Mesothelial cell of epicardium (in vitro differentiated cells): ENCODE results near the gene SYNGR3. TPM values are rescaled to one million over a fixed set of nuclear protein-coding genes. Genes with fewer than 3 reads are reported as not detected.
A peak's percentile ranks its signal among the peaks of the same experiment; 100 is the strongest.

Experiments
- DNase-seq, 2 experiments: peaks; one replicate each; pipeline ENCODE4 v3.0.0; 2021; ENCODE audit warnings: low spot score in 2 of 2; ENCODE audit not compliant: unreplicated experiment in 2 of 2
- H3K27ac Mint-ChIP-seq: 2 replicates; pipeline ENCODE4 v1.8.0; 2021; ENCODE audit warnings: mixed read lengths
- H3K27me3 Mint-ChIP-seq: 2 replicates; pipeline ENCODE4 v1.8.0; 2021; ENCODE audit warnings: low read depth, mixed read lengths
- H3K36me3 Mint-ChIP-seq: 2 replicates; pipeline ENCODE4 v1.8.0; 2021; ENCODE audit warnings: mixed read lengths
- H3K4me1 Mint-ChIP-seq: 2 replicates; pipeline ENCODE4 v1.8.0; 2021; ENCODE audit warnings: mixed read lengths
- H3K4me3 Mint-ChIP-seq: 2 replicates; pipeline ENCODE4 v1.8.0; 2021; ENCODE audit warnings: mild to moderate bottlenecking, moderate library complexity, mixed read lengths
- H3K9me3 Mint-ChIP-seq: 2 replicates; pipeline ENCODE4 v1.8.0; 2021; ENCODE audit warnings: mixed read lengths
- total RNA-seq: library from RNA; stranded (reverse); gene quantifications from 3 replicates; pipeline ENCODE4 v1.2.1, GENCODE V29; 2021
- TF ChIP-seq, protein P1 (sequence below): fragments of 200-600 bp; sonication (generic); IDR thresholded peaks from one replicate; pipeline ENCODE4 v1.5.0; 2021; ENCODE audit warnings: antibody characterized with exemption; ENCODE audit not compliant: unreplicated experiment

Gene SYNGR3
- total RNA-seq, 1 donor from 2014 or later, result 1.0 TPM

DNA sequence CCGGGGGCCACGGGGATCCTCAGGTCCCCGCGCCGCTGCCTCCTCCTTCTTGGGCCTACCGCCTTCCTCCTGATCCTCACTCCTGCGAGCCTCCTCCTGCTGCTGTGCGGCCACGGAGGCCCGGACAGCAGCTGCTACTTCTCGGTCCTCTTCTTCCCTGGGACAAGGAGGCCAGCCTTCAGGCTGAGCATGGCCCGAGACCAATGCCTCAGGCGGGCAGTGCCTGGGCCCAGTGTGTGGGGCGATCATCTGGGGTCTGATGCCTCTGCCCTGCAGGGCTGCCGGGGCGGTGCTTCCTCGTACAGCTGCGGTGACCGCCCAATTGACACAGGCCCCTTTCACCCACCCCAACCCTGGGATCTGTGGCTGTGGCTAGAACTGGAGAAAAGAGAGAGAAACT, 11.3 kb downstream of the SYNGR3 start:
- H3K9me3 Mint-ChIP-seq, result no peaks in the 10 kb centered on the region
- H3K4me1 Mint-ChIP-seq, result peaks cover 4% of the 10 kb centered on the region
- H3K27me3 Mint-ChIP-seq, result no peaks in the 10 kb centered on the region
- DNase-seq, result no peak
- no peak overlapping the region for H3K4me3 Mint-ChIP-seq
- TF ChIP-seq, protein P1, sequence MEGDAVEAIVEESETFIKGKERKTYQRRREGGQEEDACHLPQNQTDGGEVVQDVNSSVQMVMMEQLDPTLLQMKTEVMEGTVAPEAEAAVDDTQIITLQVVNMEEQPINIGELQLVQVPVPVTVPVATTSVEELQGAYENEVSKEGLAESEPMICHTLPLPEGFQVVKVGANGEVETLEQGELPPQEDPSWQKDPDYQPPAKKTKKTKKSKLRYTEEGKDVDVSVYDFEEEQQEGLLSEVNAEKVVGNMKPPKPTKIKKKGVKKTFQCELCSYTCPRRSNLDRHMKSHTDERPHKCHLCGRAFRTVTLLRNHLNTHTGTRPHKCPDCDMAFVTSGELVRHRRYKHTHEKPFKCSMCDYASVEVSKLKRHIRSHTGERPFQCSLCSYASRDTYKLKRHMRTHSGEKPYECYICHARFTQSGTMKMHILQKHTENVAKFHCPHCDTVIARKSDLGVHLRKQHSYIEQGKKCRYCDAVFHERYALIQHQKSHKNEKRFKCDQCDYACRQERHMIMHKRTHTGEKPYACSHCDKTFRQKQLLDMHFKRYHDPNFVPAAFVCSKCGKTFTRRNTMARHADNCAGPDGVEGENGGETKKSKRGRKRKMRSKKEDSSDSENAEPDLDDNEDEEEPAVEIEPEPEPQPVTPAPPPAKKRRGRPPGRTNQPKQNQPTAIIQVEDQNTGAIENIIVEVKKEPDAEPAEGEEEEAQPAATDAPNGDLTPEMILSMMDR, result no peak
- no peak overlapping the region for H3K27ac Mint-ChIP-seq
- H3K36me3 Mint-ChIP-seq, result peaks cover 13% of the 10 kb centered on the region

DNA sequence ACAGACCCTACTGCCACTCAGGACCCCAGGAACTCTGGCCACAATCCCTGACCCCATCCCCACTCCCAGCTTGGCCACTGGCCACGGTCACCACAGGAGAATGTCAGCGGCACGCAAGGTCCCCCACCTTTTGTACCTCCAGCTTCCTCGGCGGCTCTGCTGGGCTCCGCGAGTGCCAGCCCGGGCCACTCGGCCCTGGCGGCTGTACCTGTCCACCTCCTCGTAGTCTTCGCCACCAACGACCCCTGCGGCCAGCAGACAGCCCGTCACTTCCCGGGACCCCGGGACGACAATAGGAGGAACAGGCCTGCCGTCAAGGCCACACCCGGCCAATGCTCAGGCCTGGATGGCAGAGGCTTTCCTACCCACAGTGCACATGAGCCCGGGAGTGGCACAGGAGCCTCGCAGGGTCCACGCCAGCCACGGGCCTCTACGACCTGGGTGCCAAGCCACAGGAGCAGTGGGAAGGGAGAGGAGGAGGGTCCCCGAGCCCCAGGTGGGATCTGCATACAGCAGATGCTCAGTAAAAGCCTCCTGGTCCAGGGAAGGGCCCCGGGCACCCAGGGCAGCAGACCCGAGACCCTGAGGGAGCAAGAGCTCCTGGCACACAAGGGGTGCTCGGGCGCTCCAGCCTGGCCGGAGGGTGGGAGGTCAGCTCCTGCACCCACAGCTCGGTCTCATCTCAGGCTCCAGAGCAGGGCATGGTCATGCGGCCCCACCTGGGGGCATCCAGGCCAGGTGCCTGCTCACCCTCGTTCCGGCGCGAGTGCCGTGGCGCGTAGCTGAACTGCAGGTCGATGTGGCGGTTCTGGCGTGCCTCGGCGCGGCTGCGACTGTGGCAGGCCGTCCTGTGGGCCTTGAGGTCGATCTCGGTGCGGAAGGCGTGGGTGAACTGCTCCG, 11.9 kb downstream of the SYNGR3 start:
- Mint-ChIP-seq H3K4me1 (peaks cover 8% of the 10 kb centered on the region), H3K27ac (no peak overlapping the region), H3K27me3 (no peaks in the 10 kb centered on the region), H3K36me3 (peaks cover 13% of the 10 kb centered on the region), H3K4me3 (no peak overlapping the region), H3K9me3 (no peaks in the 10 kb centered on the region)
- peak in 1 of 2 experiments; percentile 19 for DNase-seq
- TF ChIP-seq, protein P1, result no peak

DNA sequence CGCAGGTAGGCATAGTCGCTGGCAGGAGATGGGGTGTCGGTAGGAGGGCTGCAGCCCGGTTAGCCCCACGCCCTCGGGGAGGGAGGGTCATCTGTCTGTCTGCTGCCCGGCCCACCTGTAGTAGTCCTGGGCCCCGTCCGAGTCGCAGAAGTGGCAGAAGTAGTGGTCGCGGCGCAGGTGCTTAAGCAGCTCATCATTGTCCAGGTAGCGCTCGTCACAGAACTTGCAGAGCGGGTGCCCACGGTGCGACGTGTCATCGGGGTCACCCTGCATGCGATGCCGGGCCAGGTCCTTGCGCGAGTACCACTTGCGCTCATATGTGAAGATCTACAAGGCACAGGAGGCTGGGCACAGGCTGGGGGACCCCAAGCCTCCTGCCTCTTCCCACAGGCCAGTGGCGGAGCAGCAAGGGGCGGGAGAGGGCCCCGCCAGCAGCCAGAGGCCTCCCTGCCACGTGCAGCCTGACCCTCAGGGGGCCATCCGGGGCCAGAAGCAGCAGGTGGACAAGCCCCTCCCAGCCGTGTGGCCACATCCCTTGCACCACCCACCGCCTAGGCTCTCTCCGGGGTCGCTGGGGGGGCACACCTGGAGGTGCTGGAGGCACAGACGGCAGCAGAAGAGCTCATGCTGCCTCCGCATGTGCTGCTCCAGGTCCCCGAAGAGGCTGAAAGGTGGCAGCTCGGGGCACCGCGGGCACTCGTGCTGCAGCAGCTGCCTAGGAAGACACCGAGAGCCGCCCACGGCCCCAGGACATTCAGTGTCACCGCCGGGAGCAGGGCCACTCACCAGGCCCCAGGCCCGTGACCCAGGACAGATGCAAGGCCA, 12.8 kb downstream of the SYNGR3 start:
- H3K4me1 Mint-ChIP-seq, result peaks cover 11% of the 10 kb centered on the region
- H3K9me3 Mint-ChIP-seq, result no peaks in the 10 kb centered on the region
- no peak overlapping the region for H3K27ac Mint-ChIP-seq
- no peaks in the 10 kb centered on the region for H3K27me3 Mint-ChIP-seq
- no peak for DNase-seq
- peaks cover 9% of the 10 kb centered on the region for H3K36me3 Mint-ChIP-seq
- no peak overlapping the region for H3K4me3 Mint-ChIP-seq
- TF ChIP-seq, protein P1, result no peak

DNA sequence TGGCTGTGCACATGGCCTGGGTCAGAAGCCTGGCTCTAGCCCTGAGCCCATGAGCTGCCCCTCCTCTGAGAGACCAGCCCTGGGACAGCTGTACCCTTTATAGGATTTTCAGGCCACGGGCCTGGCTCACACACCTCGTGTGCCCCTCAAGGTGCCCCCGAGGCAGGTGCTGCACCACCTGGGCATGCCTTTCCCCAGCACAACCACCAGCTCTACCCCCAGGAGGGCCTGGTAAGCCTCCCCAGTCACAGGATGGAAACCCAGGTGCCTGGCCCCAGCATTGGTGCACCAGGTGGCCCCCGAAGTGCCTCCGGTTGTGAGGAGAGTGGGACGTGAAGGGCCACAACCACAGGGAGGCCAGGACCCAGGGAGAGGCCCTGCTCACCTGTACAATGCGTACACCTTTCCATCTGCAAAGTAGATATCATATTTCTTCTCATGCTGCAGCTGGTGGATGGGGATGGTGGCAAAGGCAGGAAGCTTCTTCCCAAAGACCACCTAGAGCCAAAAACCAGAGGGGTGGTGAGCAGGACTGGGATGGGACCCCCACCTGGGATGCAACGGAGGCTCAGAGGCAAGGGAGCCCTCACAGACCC, 13.6 kb downstream of the SYNGR3 start:
- Mint-ChIP-seq H3K4me1 (peaks cover 17% of the 10 kb centered on the region), H3K4me3 (no peak overlapping the region)
- TF ChIP-seq, protein P1, result no peak

DNA sequence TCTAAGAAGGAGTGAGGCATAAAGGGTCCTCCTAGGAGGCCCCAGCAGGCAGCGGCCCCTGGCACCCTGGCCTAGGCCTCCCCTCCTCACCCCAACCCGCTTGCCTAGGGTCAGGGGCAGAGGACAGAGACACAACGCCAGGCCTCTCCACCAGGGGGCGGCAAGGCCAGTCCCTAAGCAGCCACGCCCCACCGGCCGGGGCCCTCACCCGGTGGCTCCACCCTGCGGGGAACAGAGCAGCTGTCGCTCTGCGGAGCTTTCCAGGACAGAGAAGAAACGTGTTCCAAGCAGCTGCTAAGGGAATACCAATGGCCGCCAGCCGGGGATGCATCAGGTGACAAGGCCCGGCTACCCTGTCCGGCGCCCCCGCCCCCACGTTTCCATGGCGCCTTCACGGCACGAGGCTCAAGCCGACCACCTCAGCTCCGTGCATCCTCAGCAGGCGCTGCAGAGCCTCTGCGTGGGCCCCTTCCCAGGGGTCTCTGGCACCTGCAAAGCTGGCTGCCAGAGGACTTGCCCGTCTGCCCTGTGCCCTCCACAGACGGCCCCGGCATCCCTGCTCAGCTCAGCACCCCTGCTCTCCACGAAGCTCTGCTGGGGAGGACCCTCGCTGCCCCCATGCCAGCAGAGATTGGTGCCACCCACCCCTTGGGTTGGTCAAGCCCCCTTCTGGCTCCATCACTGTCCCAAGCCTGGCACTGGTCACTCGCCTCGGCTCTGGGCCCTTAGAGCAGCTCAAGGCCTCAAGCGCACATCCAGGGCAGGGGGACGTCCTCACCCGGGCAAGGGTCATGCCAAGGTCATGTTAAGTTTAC, 14.3 kb downstream of the SYNGR3 start:
- DNase-seq, result peak; percentile 83 to 91
- TF ChIP-seq, protein P1, result peak; percentile 91
- H3K36me3 Mint-ChIP-seq, result peaks cover 8% of the 10 kb centered on the region
- H3K27ac Mint-ChIP-seq, result no peak overlapping the region
- peaks cover 24% of the 10 kb centered on the region for H3K4me1 Mint-ChIP-seq
- no peaks in the 10 kb centered on the region for H3K27me3 Mint-ChIP-seq
- H3K4me3 Mint-ChIP-seq, result no peak overlapping the region
- H3K9me3 Mint-ChIP-seq, result no peaks in the 10 kb centered on the region

More for the DNA sequence above, 13.6 kb downstream of the SYNGR3 start:
- Mint-ChIP-seq H3K27me3 (no peaks in the 10 kb centered on the region), H3K27ac (no peak overlapping the region), H3K9me3 (no peaks in the 10 kb centered on the region), H3K36me3 (peaks cover 8% of the 10 kb centered on the region)
- DNase-seq, result no peak
